ENCODE data around the gene TACC2.

The TACC2 gene

DNA sequence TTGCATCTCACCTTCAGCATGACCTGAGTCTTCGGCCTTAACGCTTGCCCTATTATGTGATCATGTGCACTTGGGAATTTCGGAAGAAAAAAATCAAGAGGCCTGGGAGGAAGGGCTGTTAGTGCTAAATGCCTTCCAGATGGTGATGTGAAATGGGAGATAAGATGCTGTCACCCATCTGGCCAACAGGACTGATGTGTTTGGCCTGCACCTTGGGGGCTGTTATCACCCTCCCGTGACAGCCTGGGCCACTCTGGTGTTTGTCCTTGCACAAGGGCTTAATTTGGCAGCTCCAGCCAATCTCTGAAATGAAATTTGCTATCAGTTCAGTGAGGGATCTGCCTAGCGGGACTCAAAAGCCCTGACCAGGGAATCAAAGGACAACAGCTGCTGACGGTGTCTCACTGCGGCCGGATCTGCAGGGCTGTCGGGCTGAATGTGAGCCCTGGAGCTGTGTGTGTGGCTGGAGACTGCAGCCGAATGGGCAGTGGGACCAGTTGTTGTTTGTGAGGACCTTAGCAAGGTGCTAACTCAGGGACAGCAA is 150.7 kb downstream of the TACC2 start:
- DNase-seq (ENCODE audit: low read depth) = no peak
- TF ChIP-seq, protein P1, sequence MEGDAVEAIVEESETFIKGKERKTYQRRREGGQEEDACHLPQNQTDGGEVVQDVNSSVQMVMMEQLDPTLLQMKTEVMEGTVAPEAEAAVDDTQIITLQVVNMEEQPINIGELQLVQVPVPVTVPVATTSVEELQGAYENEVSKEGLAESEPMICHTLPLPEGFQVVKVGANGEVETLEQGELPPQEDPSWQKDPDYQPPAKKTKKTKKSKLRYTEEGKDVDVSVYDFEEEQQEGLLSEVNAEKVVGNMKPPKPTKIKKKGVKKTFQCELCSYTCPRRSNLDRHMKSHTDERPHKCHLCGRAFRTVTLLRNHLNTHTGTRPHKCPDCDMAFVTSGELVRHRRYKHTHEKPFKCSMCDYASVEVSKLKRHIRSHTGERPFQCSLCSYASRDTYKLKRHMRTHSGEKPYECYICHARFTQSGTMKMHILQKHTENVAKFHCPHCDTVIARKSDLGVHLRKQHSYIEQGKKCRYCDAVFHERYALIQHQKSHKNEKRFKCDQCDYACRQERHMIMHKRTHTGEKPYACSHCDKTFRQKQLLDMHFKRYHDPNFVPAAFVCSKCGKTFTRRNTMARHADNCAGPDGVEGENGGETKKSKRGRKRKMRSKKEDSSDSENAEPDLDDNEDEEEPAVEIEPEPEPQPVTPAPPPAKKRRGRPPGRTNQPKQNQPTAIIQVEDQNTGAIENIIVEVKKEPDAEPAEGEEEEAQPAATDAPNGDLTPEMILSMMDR (IDR thresholded peaks at IDR 0.05; ENCODE audit: low read depth, low read length, missing control alignments) = no peak
- no peak overlapping the region for H3K4me3 ChIP-seq (ENCODE audit: low read depth, low read length)

DNA sequence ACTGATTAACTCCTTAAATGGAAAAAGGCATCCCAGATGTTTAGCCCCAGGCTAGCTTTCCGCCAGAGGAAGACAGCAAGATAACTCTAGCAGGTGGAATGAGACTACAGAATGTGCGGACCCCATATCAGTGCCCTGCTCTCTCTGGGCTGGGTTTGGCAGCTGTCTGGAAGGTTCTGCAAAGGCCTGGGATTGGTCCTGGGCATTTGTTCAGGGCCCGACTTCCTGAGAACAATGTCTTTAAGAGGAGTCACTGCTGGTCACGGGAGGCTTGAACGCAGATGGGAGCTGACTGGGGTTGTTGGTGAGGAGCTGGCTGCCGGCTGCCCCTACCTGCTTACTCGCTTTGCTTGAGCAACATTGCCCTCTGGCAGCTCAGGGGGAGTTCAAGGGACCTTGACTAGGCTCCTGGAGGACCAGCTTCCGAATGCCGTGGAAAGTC is 151.5 kb downstream of the TACC2 start:
- TF ChIP-seq, protein P1 (IDR thresholded peaks at IDR 0.05; ENCODE audit: low read depth, low read length, missing control alignments) = no peak
- DNase-seq (ENCODE audit: low read depth) = no peak
- no peak overlapping the region for H3K4me3 ChIP-seq (ENCODE audit: low read depth, low read length)

DNA sequence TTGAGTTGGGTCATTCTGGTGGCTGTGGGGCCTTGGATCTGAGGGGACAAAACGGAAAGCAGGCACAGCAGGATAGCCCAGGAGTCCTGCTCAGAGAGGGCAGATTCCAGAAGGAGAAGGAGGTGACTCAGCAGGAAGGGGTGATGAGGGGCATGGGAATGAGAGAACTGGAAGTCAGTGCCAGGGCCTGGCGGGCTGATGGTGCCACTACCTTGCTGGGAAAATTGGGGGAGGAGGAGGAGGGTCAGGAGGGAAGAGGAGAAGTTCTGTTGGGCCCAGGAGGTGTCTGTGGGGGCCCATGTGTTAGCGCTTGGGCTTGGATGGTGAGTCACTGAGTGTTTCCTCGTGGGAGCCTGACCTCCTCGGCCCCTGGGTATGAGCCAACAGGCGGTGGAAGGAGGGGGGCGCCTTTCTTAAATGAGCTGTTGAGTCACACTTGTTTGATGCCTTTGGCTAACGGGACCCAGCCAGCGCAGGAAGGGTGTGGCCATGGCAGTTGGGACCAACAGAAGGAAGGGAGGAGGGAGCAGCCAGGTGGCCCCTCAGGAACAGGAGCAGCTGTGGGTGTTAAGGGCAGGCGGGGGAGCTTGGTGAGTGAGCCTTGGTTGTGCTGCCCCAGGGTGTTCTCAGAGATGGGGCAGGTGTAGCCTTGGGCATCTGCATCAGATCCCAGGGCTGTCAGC is 152.1 kb downstream of the TACC2 start:
- TF ChIP-seq, protein P1 (IDR thresholded peaks at IDR 0.05; ENCODE audit: low read depth, low read length, missing control alignments) = no peak
- DNase-seq (ENCODE audit: low read depth) = no peak
- no peak overlapping the region for H3K4me3 ChIP-seq (ENCODE audit: low read depth, low read length)

DNA sequence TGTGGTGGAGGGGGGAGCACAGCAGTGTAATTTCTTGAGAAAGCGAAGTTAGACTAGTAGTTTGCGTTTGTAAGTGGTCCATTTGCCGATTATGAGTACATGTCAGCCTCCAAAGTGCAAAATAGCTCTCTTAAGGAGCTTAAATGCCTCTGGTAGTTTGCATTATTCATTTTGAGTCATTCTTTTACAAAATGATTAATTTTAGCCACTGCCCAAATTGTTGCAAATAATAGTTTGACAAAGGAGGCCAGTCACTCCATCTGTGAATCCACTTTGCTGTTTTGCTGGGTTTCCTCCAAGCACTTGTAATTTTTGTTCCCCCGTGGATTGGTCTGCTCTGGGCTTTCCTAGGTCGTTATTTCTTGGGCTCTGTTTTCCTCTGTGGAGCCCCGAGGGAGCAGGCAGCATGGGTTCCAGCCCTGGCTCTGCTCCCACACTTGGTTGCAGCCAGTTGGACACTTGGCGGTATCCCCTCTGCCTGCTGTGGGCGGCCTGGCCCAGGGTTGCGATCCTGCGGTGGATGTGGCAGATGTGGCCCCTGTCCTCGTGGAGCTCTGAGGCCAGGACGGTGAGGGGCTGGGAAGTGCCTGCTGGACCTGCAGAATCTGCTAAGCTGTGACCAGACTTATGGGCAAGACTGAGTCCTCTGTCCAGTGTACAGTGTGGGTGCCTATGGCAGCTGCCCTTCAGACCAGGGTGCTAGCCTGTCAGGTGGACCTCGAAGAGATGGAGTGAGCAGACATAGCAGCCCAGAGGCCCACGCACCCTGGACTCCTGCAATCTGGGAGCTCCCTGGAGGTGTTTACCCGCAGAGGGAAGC is 153.1 kb downstream of the TACC2 start:
- DNase-seq (ENCODE audit: low read depth) = no peak
- no peak overlapping the region for H3K4me3 ChIP-seq (ENCODE audit: low read depth, low read length)
- TF ChIP-seq, protein P1 (IDR thresholded peaks at IDR 0.05; ENCODE audit: low read depth, low read length, missing control alignments) = no peak

DNA sequence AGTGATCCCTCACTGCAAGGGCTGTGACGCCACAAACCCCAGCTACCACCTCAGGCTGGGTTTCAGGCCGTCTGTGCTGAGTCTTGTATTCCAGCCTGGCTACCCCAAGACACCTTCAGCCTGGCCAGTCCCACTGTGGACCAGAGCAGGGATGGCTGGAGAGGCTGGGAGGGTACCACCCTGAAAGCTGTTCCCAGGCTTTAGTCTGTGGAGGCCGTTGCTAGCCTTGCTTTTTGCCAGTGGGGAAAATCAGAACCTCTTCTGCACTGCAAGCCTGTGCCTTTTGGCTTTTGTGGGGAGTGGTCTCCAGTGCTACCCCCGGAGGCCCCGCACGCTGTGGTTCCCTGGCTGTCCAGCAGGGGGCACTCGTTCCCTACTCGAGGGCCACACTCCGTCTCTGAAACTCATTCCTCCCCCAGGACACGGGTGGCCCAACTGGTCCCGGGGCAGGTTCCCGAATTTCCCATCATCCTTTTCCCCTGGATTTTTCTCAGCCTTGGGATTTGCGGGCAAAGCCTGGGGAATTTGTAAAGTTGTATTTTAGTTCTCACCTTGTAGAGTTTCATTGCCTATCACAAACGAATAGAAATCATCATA is 153.8 kb downstream of the TACC2 start:
- no peak overlapping the region for H3K4me3 ChIP-seq (ENCODE audit: low read depth, low read length)
- no peak for DNase-seq (ENCODE audit: low read depth)
- TF ChIP-seq, protein P1 (IDR thresholded peaks at IDR 0.05; ENCODE audit: low read depth, low read length, missing control alignments) = peak; percentile 95

DNA sequence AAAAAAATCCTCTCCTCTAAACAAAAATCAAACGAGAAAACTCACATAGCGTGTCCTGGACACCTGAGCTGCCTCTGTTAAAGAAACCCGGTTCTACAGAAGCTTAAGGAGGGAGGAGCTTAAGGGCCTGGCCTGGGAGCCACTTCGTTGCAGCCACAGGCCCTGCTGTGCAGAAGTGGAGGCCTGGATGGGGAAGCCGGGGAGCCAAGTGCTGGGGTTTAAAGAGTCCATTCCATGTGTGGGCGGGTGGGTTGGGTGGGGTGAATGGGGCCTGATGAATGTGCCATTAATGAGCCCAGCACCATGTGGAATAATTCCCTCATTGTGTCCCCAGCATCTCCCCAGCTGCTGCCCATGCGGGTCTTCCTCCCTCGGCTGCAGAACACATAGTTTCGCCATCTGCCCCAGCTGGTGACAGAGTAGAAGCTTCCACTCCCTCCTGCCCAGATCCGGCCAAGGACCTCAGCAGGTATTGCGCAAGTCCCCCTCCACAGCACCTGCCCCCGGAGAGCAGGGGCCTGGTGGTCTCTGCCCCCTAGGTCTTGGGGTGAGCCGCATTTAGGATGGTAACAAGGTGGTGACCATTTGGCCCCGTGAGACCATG is 154.4 kb downstream of the TACC2 start:
- H3K4me3 ChIP-seq (ENCODE audit: low read depth, low read length) = no peak overlapping the region
- TF ChIP-seq, protein P1 (IDR thresholded peaks at IDR 0.05; ENCODE audit: low read depth, low read length, missing control alignments) = no peak
- no peak for DNase-seq (ENCODE audit: low read depth)

All from GM12864 (cell line).